Activated naive CD8-positive, alpha-beta T cell treated with anti-CD3 and anti-CD28 coated beads, Interleukin-2, amount 10 ng/mL, durations not matched to agents 7 days and 5 days (primary cell): ENCODE results near the gene IGSF10. TPM values are rescaled to one million over a fixed set of nuclear protein-coding genes. Genes with fewer than 3 reads are reported as not detected.

Experiments
- ATAC-seq: fragments of 150-1000 bp; cut with Tn5 transposase; one replicate; pipeline ENCODE4 v1.10.0; 2021; ENCODE audit warnings: low read depth, moderate library complexity
- POLR2A ChIA-PET: fragments of 350-600 bp; sonication (Branson Sonifier 250); formaldehyde crosslinking; loops from one replicate; lab custom pipeline; 2021; ENCODE audit warnings: antibody characterized with exemption; lab: Charles Lee
- DNase-seq: peaks from one replicate; pipeline ENCODE4 v3.0.0; 2021
- H3K27ac Mint-ChIP-seq: one replicate; pipeline ENCODE4 v1.8.0; 2022; ENCODE audit warnings: mild to moderate bottlenecking, mixed read lengths
- H3K27me3 Mint-ChIP-seq: one replicate; pipeline ENCODE4 v1.8.0; 2022; ENCODE audit warnings: mild to moderate bottlenecking, moderate library complexity, mixed read lengths
- H3K36me3 Mint-ChIP-seq: one replicate; pipeline ENCODE4 v1.8.0; 2021; ENCODE audit warnings: mild to moderate bottlenecking, mixed read lengths
- H3K4me1 Mint-ChIP-seq: one replicate; pipeline ENCODE4 v1.8.0; 2021; ENCODE audit warnings: mixed read lengths
- H3K4me3 Mint-ChIP-seq: one replicate; pipeline ENCODE4 v1.8.0; 2022; ENCODE audit warnings: mild to moderate bottlenecking, moderate library complexity, mixed read lengths
- H3K9me3 Mint-ChIP-seq: one replicate; pipeline ENCODE4 v1.8.0; 2021; ENCODE audit warnings: mixed read lengths
- total RNA-seq, 2 experiments: library from RNA; stranded (reverse); gene quantifications; one replicate each; pipeline ENCODE4 v1.2.3, GENCODE V29; 2021

The IGSF10 gene
- total RNA-seq, 2 experiments from 2014 or later = not detected

- H3K4me1 Mint-ChIP-seq = peaks cover 8% of the 10 kb centered on the region
- ATAC-seq (no peak), DNase-seq (no peak)
- no peaks in the 10 kb centered on the region for H3K27me3 Mint-ChIP-seq
- no peak overlapping the region for H3K4me3 Mint-ChIP-seq
- H3K9me3 Mint-ChIP-seq = no peaks in the 10 kb centered on the region
- no peak overlapping the region for H3K27ac Mint-ChIP-seq
- H3K36me3 Mint-ChIP-seq = no peaks in the 10 kb centered on the region
- POLR2A ChIA-PET = no interaction called here
Observed at GRCh38 chr3:151425627-151426340, 35.1 kb downstream of the IGSF10 start.

DNA sequence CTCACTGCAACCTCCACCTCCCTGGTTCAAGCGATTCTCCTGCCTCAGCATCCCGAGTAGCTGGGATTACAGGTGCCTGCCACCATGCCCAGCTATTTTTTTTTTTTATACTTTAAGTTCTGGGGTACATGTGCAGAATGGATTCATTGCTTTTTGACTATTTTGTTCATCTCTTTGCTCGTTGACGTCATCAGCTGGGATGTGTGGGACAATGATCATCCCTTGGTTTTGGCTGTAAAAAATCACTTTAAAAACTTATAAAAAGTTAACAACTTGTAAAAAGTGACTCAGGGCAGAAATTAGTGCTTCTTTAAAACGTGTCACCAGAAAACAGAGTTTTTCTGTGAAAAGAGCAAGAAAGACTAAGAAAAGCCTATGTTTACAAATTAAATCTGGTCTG, 37.8 kb downstream of the IGSF10 start:
- no peak overlapping the region for H3K4me3 Mint-ChIP-seq
- no peaks in the 10 kb centered on the region for H3K36me3 Mint-ChIP-seq
- H3K27me3 Mint-ChIP-seq = no peaks in the 10 kb centered on the region
- peaks cover 8% of the 10 kb centered on the region for H3K4me1 Mint-ChIP-seq
- no peak for ATAC-seq
- DNase-seq = no peak
- no peak overlapping the region for H3K27ac Mint-ChIP-seq
- POLR2A ChIA-PET = no interaction called here
- H3K9me3 Mint-ChIP-seq = no peaks in the 10 kb centered on the region

GRCh38 chr3:151421938-151422337, 38.9 kb downstream of the IGSF10 start:
- DNase-seq (no peak), ATAC-seq (no peak)
- H3K27ac Mint-ChIP-seq = no peak overlapping the region
- H3K27me3 Mint-ChIP-seq = no peaks in the 10 kb centered on the region
- H3K36me3 Mint-ChIP-seq = no peaks in the 10 kb centered on the region
- no peak overlapping the region for H3K4me3 Mint-ChIP-seq
- POLR2A ChIA-PET = no interaction called here
- H3K4me1 Mint-ChIP-seq = peaks cover 8% of the 10 kb centered on the region
- H3K9me3 Mint-ChIP-seq = no peaks in the 10 kb centered on the region

DNA sequence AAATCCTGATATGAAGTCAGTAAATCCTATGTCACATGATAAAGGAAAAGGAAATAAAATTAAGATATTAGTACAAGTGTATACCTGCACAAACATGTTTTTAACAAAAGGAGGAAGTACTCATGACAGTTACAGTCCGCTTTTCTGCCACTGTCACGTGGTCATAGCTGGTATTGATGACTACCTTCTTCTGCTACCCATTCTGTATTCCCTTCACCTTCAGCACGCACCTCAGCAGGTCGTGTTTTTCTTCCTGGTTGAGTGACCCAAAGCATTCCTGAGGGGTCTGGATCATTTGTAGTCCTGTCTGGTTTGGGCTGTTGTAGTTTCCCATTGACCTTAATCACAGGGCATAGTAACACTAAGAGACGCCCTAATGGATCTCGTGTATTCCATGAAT, 41.1 kb downstream of the IGSF10 start:
- POLR2A ChIA-PET = no interaction called here
- H3K27ac Mint-ChIP-seq = no peak overlapping the region
- H3K36me3 Mint-ChIP-seq = no peaks in the 10 kb centered on the region
- H3K9me3 Mint-ChIP-seq = no peaks in the 10 kb centered on the region
- peaks cover 3% of the 10 kb centered on the region for H3K27me3 Mint-ChIP-seq
- ATAC-seq = no peak
- DNase-seq = no peak
- H3K4me1 Mint-ChIP-seq = peaks cover 3% of the 10 kb centered on the region
- no peak overlapping the region for H3K4me3 Mint-ChIP-seq

DNA sequence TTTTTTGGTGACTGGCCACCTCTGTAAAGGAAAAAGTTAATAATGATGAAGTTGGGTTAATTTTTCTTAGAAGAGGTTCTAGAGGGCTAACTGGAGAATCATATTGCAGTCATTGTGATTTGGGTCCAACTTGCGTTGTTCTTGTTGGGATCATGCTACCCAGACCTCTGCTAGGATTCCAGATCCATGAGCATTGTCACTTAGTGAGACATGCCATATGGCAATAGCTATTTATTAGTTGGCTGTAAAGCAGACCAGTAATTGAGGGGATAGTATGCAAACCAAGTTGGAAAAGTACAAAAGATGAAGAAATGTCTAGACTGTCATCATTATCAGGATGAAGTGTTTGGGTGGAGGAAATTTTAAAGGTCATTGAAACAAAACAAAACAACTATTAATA, 45.6 kb downstream of the IGSF10 start:
- POLR2A ChIA-PET = no interaction called here
- ATAC-seq (no peak), DNase-seq (no peak)
- Mint-ChIP-seq H3K27me3 (peaks cover 3% of the 10 kb centered on the region), H3K9me3 (no peaks in the 10 kb centered on the region), H3K4me3 (no peak overlapping the region), H3K27ac (no peak overlapping the region), H3K4me1 (no peaks in the 10 kb centered on the region), H3K36me3 (no peaks in the 10 kb centered on the region)

GRCh38 chr3:151412989-151413388, 47.9 kb downstream of the IGSF10 start:
- peaks cover 3% of the 10 kb centered on the region for H3K27me3 Mint-ChIP-seq
- ATAC-seq = no peak
- H3K9me3 Mint-ChIP-seq = no peaks in the 10 kb centered on the region
- H3K4me3 Mint-ChIP-seq = no peak overlapping the region
- no peaks in the 10 kb centered on the region for H3K4me1 Mint-ChIP-seq
- POLR2A ChIA-PET = no interaction called here
- H3K36me3 Mint-ChIP-seq = no peaks in the 10 kb centered on the region
- no peak for DNase-seq
- H3K27ac Mint-ChIP-seq = no peak overlapping the region

Other genes with a start within 250 kb of the IGSF10 start
- 1 to 10 TPM; 1.2 to 1.9 TPM for gene P2RY14, start 182.5 kb downstream of the IGSF10 start, total RNA-seq
- not detected for gene GPR87, start 144.2 kb downstream of the IGSF10 start, total RNA-seq
- not detected for gene P2RY13, start 131.5 kb downstream of the IGSF10 start, total RNA-seq
- not detected for gene P2RY12, start 76.3 kb downstream of the IGSF10 start, total RNA-seq